T-helper 1 cell treated with Interleukin-12 subunit alpha and Interleukin-12 subunit beta and Interleukin-4 antibody, amounts not matched to agents 30 ng/mL and 1 ng/mL, for 36 hours (primary cell): ENCODE measurements around the gene P2RY13. TPM values are rescaled to one million over a fixed set of nuclear protein-coding genes. Genes with fewer than 3 reads are reported as not detected.

Experiments
- intact Hi-C: fragments of 100-400 bp; cut with micrococcal nuclease; formaldehyde crosslinking; loops from one replicate; pipeline ENCODE4 v1.15.1; 2024
- total RNA-seq: library from RNA; stranded (reverse); gene quantifications from 2 replicates; pipeline ENCODE4 v1.2.3, GENCODE V29; 2022

P2RY13 gene
- total RNA-seq, 1 donor from 2014 or later: not detected

DNA sequence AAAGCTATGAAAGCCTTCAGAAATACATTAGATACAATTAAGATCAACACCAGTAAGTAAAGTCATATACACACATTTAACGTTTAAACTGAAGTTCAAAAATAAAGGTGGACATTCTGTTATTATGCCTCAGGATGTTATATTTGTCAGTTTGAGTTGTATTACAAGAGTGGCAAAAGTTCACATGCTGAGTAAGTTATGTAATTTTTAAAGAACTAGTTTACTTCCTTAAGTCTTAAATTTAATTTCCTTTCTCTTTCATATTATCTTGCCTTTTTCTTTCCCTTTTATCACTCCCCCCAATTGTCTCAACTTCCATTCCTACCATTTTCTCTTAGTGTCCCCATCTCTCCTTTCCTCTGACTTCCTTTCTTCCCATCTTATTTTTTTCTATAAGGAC lies 7.8 kb downstream of the P2RY13 start:
- intact Hi-C loops: no loop called here

- intact Hi-C loops: no loop called here
These were observed 9.2 kb downstream of the P2RY13 start for GRCh38 chr3:151320131-151320530.

GRCh38 chr3:151319628-151320027 lies 9.7 kb downstream of the P2RY13 start:
- intact Hi-C loops: loop anchor here (2.0 kb wide), 1 partner anchor 15 kb away; no protein-coding TSS in a partner anchor

GRCh38 chr3:151318991-151319390 lies 10.4 kb downstream of the P2RY13 start:
- intact Hi-C loops: loop anchor here (2.0 kb wide), 1 partner anchor 14 kb away; no protein-coding TSS in a partner anchor

GRCh38 chr3:151318313-151318712 lies 11.0 kb downstream of the P2RY13 start:
- intact Hi-C loops: loop anchor here (2.0 kb wide), 1 partner anchor 14 kb away; no protein-coding TSS in a partner anchor

DNA sequence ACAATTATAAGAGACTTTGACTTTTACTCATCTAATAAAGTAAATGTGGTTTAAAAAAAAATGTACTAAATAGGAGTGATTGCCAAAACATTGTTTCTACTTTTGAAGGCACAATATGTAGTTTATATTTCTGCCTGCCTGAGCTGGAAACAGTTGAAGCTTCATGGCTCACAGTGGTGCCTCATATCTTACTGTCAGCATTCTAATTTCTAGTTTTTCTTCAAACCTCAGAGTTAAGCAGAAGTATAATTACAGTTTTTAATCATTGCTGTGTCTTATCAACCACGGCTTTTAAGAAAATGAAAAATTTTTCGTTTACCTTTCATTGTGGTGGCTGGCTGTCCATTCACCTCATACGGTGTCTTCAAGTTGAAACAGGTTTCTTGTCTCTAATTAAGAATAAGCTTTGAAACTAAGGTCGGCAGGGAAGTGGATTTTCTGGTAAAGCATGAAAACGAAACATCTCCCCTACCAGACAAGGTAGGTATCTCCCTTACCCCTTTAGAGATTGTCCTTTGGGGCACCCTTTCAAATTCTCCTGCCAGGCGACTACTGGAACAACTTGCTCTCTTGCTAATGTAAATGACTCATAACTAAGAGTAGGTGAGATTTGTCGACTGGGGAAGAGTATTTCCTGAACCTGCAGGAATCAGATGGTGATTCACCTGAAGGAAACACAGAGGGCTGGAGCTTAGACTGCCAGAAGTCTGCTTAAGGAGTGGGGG lies 12.9 kb downstream of the P2RY13 start, which contains the start of gene GPR87:
GPR87 (minus strand) TSS at position 554 of the 725 bp plus-strand sequence. CDS start 16,720 bp downstream, outside the sequence.
- intact Hi-C loops: no loop called here

- intact Hi-C loops: no loop called here
These were observed 13.5 kb downstream of the P2RY13 start for GRCh38 chr3:151315846-151316245.

DNA sequence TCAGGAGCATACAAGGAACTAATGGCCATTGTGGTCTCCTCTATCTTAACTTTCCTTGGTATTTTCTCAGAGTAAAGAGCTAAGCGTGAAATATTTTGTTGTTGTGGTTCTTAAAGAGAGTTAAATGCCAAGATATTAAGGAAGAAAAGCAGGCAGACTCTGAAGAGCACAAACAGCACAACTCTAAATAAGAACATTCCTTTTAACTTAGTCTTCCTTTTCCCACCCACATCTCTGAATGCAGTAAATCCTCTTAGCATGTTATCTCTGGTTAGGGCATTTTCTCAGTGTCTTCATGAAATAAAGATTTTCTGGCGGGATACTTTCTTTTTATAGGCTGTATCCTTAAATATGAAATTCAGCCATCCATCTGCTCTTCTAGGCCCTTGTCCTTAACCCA lies 14.2 kb downstream of the P2RY13 start:
- intact Hi-C loops: no loop called here

DNA sequence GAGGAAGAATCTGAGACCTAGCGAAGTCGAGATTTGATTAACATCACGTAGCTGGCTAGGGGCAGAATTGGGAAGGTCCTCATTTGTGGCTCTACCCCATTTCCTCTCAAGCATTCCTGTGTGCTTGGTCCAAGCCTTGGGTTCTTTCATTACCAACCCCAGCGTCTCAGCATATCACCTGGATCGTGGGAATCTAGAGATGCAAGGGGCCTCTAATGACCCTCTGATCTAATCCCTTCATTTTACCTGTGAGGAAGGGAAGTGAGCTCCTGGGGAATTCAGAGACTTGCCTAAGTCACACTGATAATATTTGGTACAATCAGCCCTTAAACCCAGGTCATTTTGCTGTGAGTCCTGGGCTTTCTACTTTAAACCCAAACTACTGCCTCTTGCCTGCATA lies 14.8 kb downstream of the P2RY13 start:
- intact Hi-C loops: no loop called here

GRCh38 chr3:151314137-151314536 lies 15.2 kb downstream of the P2RY13 start:
- intact Hi-C loops: no loop called here

GRCh38 chr3:151312972-151313371 lies 16.4 kb downstream of the P2RY13 start:
- intact Hi-C loops: no loop called here

DNA sequence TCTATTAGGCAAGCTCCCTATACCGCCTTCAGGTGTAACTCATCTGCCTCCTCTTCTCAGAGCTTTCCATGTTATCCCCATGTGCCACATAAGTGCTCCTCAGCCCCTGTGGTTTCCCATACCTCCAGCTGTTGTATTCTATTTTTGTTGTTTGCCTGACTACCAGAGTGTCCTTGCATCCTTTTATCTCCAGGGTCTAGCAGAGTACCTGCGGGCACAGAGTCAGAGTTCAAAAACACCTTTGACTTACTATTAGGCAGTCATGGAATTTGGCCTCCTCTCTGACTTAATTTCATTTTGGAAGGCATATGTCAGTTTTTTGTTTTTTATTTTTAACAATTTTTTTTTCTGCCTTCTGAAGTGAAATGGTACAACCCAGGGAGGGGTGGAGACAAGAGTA lies 19.8 kb downstream of the P2RY13 start:
- intact Hi-C loops: no loop called here

DNA sequence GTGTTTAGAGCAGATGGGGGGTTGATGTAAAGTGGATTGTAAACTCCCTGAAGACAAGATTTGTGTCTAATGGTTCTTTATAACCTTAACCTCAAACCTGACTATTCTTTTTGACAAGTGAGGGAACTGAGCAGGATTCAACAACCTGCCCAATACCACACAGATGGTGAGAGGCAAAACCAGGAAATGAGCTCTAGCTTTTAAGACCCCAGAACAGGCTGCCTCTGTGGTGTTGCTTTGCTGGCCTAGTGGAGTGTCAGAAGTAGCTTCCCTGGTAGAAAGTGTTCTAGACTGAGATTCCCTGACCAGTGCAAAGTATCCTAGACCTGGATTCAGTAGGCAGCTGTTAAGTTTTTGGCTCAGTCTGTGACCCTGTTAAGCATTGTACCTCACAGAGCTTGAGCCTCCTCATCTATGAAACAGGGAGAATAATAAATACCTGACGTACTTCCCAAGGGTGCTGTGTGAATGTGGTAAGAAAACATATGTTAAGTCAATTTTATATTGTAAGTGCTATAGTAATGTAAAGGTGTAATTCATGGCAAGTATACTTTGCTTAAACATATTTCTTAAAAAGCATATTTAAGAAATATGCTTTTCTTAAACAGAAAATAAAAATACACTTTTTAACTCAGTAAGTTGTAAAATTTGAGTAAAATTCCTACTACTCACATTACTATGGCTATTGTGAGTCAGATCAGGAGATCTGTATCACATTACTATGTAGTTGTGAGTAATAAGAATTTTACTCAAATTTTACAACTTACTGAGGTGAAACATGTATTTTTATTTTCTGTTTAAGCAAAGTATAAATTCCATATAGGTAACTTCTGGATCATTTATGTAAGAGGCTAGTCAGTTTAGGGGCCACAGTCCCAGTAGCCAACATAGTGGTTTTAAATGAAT lies 21.5 kb downstream of the P2RY13 start:
- intact Hi-C loops: no loop called here

DNA sequence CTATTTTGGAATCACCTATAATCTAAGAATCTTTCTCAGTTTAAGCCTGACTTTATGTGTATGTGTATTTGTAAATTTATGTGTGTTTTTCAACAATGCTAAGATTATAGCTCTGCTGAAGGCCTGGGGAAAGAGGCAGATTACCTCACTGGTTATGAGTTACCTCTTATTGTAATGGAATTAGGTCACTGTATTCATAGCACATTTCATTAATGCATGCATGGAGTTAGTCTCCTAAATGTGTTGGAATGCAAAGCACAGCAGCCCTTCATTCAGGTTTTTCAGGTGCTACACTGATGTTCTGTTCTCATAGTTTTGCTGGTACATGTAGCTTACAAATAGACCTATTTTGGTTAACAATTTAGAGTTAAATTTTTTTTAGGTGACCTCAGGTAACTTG lies 22.2 kb downstream of the P2RY13 start:
- intact Hi-C loops: no loop called here

GRCh38 chr3:151306168-151306810 lies 23.1 kb downstream of the P2RY13 start:
- intact Hi-C loops: no loop called here

GRCh38 chr3:151305775-151306151 lies 23.6 kb downstream of the P2RY13 start:
- intact Hi-C loops: loop anchor here (1.0 to 2.0 kb wide), 2 partner anchors 13 to 21 kb away; no protein-coding TSS in a partner anchor

- intact Hi-C loops: loop anchor here (1.0 to 2.0 kb wide), 2 partner anchors 14 to 21 kb away; no protein-coding TSS in a partner anchor
These were observed 24.1 kb downstream of the P2RY13 start for GRCh38 chr3:151305060-151305774.

GRCh38 chr3:151303751-151304150 lies 25.6 kb downstream of the P2RY13 start:
- intact Hi-C loops: loop anchor here (2.0 kb wide), 1 partner anchor 15 kb away; no protein-coding TSS in a partner anchor

- intact Hi-C loops: no loop called here
These were observed 27.6 kb downstream of the P2RY13 start for GRCh38 chr3:151301787-151302186.

GRCh38 chr3:151300539-151300938 lies 28.8 kb downstream of the P2RY13 start:
- intact Hi-C loops: no loop called here

DNA sequence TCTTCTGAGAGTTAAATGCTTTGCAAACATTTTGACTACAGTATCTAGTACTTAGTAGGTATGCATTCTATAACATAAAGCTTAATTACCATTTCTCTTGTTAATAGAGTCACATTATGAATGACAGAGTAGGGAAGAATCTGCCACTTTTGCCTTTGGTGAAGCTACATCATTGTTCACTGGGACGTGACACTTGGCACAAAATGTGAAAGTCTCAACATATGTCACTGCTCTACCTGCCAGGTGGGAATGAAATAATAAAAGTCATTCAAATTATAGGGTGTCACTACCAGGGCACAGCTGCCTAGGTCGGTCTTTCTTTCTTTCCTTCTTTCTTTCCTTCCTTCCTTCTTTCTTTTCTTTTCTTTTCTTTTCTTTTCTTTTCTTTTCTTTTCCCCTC lies 30.3 kb downstream of the P2RY13 start:
- intact Hi-C loops: no loop called here
